PC-3 (cell line): Measurements from ENCODE around the gene DUSP28. TPM values are rescaled to one million over a fixed set of nuclear protein-coding genes. Genes with fewer than 3 reads are reported as not detected.
A peak's percentile ranks its signal among the peaks of the same experiment; 100 is the strongest.

Experiments
- ATAC-seq: fragments of 200-7000 bp; cut with Tn5 transposase; 2 replicates; pipeline ENCODE4 v1.9.1; 2020; ENCODE audit warnings: mild to moderate bottlenecking, moderate library complexity
- BruUV-seq: library from RNA; stranded (reverse); fragments of 400-500 nt; replicated peaks from 2 replicates; lab custom pipeline; 2021; lab: Mats Ljungman, UMichigan
- CTCF ChIA-PET: fragments of 300-600 bp; sonication (Branson Sonifier 250); formaldehyde crosslinking; loops from one replicate; lab custom pipeline; 2022; ENCODE audit warnings: antibody characterized with exemption; lab: Charles Lee
- POLR2A ChIA-PET: fragments of 300-600 bp; sonication (Branson Sonifier 250); formaldehyde crosslinking; loops from one replicate; lab custom pipeline; 2022; ENCODE audit warnings: antibody characterized with exemption; ENCODE audit not compliant: unreplicated experiment; lab: Charles Lee
- DNase-seq: peaks from one replicate; pipeline ENCODE4 v3.0.0-alpha.2; 2015
- H2AFZ ChIP-seq: fragments of 300-600 bp; sonication (generic); 2 replicates; pipeline ENCODE4 v1.6.0; 2016; ENCODE audit warnings: antibody characterized with exemption, low read length
- H3F3A ChIP-seq: fragments of 300-600 bp; sonication (generic); one replicate; pipeline ENCODE4 v1.6.0; 2017; ENCODE audit warnings: antibody characterized with exemption, low read length, control low read depth, mild to moderate bottlenecking; ENCODE audit not compliant: unreplicated experiment
- H3K27ac ChIP-seq: fragments of 300-600 bp; sonication (generic); 2 replicates; pipeline ENCODE4 v1.5.1; 2016; ENCODE audit warnings: mild to moderate bottlenecking, low read length
- H3K27me3 ChIP-seq: fragments of 300-600 bp; sonication (generic); 2 replicates; pipeline ENCODE4 v1.6.1; 2016; ENCODE audit warnings: low read length, mixed read lengths
- H3K36me3 ChIP-seq: fragments of 300-600 bp; sonication (generic); 2 replicates; pipeline ENCODE4 v1.6.1; 2016; ENCODE audit warnings: low read depth, mixed run types, low read length, mixed read lengths
- H3K4me1 ChIP-seq: fragments of 300-600 bp; sonication (generic); 2 replicates; pipeline ENCODE4 v1.5.1; 2016; ENCODE audit warnings: low read length; ENCODE audit not compliant: insufficient read depth
- H3K4me2 ChIP-seq: fragments of 300-600 bp; sonication (generic); 2 replicates; pipeline ENCODE4 v1.6.0; 2016; ENCODE audit warnings: low read length
- H3K4me3 ChIP-seq: fragments of 300-600 bp; sonication (generic); 2 replicates; pipeline ENCODE4 v1.5.1; 2016; ENCODE audit warnings: mild to moderate bottlenecking, low read length, mixed read lengths
- H3K79me2 ChIP-seq: fragments of 300-600 bp; sonication (generic); 2 replicates; pipeline ENCODE4 v1.6.1; 2017; ENCODE audit warnings: low read length, mixed read lengths
- H3K9ac ChIP-seq: fragments of 300-600 bp; sonication (generic); 2 replicates; pipeline ENCODE4 v1.6.0; 2016; ENCODE audit warnings: mild to moderate bottlenecking, low read length
- H3K9me2 ChIP-seq: fragments of 300-600 bp; sonication (generic); replicated peaks from 2 replicates; pipeline ENCODE4 v1.6.1; 2016; ENCODE audit warnings: mixed run types, low read length, mixed read lengths
- H3K9me3 ChIP-seq: fragments of 300-600 bp; sonication (generic); 2 replicates; pipeline ENCODE4 v1.6.1; 2016; ENCODE audit warnings: low read length, mixed read lengths
- H4K20me1 ChIP-seq: fragments of 300-600 bp; sonication (generic); 2 replicates; pipeline ENCODE4 v1.6.1; 2016; ENCODE audit warnings: low read length, mixed read lengths
- CTCF ChIP-seq: fragments of 300-600 bp; sonication (generic); conservative IDR thresholded peaks from 2 replicates; pipeline ENCODE4 v1.5.1; 2017; ENCODE audit warnings: antibody characterized with exemption, low read depth, mild to moderate bottlenecking, low read length
- EZH2 ChIP-seq: fragments of 300-600 bp; sonication (generic); IDR thresholded peaks from one replicate; pipeline ENCODE4 v1.6.1; 2017; ENCODE audit warnings: antibody characterized with exemption, mild to moderate bottlenecking, low read length; ENCODE audit not compliant: unreplicated experiment
- EZH2phosphoT487 ChIP-seq: fragments of 300-600 bp; sonication (generic); IDR thresholded peaks from 2 replicates; pipeline ENCODE4 v1.6.1; 2018; ENCODE audit warnings: mild to moderate bottlenecking, antibody characterized with exemption, low read length, borderline replicate concordance
- intact Hi-C: fragments of 100-400 bp; cut with micrococcal nuclease; formaldehyde crosslinking; loops from 2 replicates; pipeline ENCODE4 v1.9.0; 2023
- total RNA-seq: library from RNA; depleted of rRNA; stranded (reverse); fragments of >200 nt; gene quantifications from 2 replicates; pipeline ENCODE4 v1.2.3, GENCODE V29; 2014

DUSP28 gene
- total RNA-seq, 1 experiment from 2014 or later = 8.3 TPM

DNA sequence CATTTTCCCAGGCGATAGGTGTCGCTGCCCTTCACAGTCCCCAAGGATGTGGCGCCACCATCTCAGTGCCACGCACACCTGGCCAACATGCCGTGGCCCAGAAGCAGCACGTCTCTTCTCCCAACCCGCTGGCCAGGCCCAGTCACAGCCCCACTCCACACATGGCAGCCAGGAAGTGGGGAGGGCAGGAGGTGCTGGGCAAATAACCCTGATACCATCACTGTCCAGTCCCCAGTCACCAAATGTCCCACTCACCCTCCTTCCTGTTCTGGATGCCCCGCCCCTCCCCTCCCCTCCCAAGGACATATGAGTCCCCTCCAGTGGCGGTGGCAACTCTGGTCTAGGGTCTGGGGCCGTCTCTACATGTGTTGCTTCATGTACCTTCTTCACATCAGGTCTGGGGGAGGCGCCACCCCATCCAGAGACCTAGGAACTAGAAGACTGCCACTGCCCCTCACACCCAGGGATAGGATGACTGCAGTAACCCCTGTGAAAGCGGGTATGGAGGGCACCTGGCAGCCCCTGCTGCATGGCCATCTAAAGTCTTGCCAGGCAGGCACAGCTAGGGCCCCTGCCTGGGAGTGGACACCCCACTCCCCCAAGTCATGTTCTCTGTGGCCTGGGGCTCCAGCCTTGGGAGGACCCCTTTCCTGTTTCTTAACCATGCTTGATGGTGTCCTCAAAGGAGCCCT, 19.1 kb downstream of the DUSP28 start:
- DNase-seq = no peak
- Histone ChIP-seq H3K9me3 (no peaks in the 10 kb centered on the region), H3K4me2 (peak overlapping the region; percentile 79), H2AFZ (no peak overlapping the region), H3K4me3 (peak overlapping the region; percentile 48; the same call in 1 of the 2 replicates), H3K27me3 (no peaks in the 10 kb centered on the region), H3K9ac (0 out of 2 replicates have a peak overlapping the region, but pooled peaks have one; percentile 55), H3K9me2 (no peaks in the 10 kb centered on the region), H4K20me1 (no peaks in the 10 kb centered on the region; the same call in 1 of the 2 replicates), H3F3A (peaks cover 7% of the 10 kb centered on the region), H3K27ac (peak overlapping the region; percentile 91), H3K79me2 (peaks cover 53% of the 10 kb centered on the region), H3K36me3 (peaks cover 4% of the 10 kb centered on the region; the same call in 1 of the 2 replicates), H3K4me1 (peaks cover 47% of the 10 kb centered on the region)
- no TSS peak for BruUV-seq
- intact Hi-C loops = no loop called here
- TF ChIP-seq EZH2phosphoT487 = no peak
- no peak for TF ChIP-seq CTCF
- TF ChIP-seq EZH2 = no peak
- CTCF ChIA-PET = interaction anchor here (1.6 to 2.7 kb wide), 2 partner anchors 13 to 65 kb away, joined by 10 to 31 read pairs; no protein-coding TSS in a partner anchor
- ATAC-seq = no peak
- POLR2A ChIA-PET = interaction anchor here (1.4 kb wide), 1 partner anchor 14 kb away, joined by 8 read pairs; no protein-coding TSS in a partner anchor

DNA sequence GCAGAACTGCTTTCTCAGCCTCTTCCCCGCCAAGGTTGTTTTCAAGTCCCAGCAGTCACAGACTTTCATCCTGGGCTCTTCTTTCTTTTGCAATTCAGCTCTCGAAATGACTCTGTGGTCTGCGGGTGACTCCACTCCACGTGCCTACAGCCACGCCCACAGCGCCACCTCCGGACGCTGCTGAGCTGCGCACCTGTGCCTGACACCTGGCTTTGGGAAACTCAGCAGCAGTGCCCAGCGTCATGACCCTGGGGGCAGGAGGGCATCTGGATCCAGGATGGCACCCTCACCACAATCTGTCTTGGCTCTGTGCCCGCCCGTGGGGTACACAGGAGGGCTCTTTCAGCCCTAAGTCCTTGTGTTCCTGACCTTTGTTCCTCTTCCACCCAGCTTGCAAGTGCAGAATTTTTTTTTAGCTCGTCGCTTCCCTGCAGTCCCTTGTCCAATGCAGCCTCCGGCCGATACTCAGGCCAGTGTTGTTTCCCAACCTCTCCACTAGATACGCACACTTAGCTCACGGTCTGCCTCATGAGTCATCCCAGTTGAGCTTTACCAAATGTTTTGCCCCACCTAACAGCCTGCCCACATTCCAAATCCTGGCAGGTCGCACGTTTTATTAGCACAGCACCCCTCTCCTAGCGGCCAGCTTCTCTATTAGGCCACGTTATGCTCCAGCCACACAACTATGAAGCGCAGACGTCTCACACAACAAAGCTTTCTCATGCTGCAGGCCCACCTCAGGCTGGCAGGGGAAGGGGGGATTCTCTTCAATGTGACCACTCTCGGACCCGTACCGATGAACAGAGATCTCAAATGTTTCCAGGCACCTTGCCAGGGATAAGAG, 19.8 kb downstream of the DUSP28 start:
- peaks cover 4% of the 10 kb centered on the region; the same call in 1 of the 2 replicates for H3K36me3 ChIP-seq
- ATAC-seq = peak; percentile 92
- intact Hi-C loops = loop anchor here (1.0 kb wide), 1 partner anchor 19 kb away; no protein-coding TSS in a partner anchor
- H3F3A ChIP-seq = peaks cover 7% of the 10 kb centered on the region
- peak overlapping the region; percentile 55 for H3K9ac ChIP-seq
- peak; percentile 93 for DNase-seq
- no peaks in the 10 kb centered on the region for H3K27me3 ChIP-seq
- peak overlapping the region; percentile 25; the same call in 1 of the 2 replicates for H2AFZ ChIP-seq
- no peaks in the 10 kb centered on the region; the same call in 1 of the 2 replicates for H4K20me1 ChIP-seq
- no TSS peak for BruUV-seq
- H3K27ac ChIP-seq = peak overlapping the region; percentile 91
- CTCF ChIA-PET = interaction anchor here (0.5 to 2.7 kb wide), 3 partner anchors 11 to 66 kb away, joined by 8 to 31 read pairs (median 10); no protein-coding TSS in a partner anchor
- H3K9me2 ChIP-seq = no peaks in the 10 kb centered on the region
- H3K4me2 ChIP-seq = peak overlapping the region; percentile 79
- POLR2A ChIA-PET = interaction anchor here (0.6 to 1.4 kb wide), 3 partner anchors 12 to 19 kb away, joined by 3 to 10 read pairs (median 8); partner anchors contain the start of gene RNPEPL1
- TF ChIP-seq CTCF (peak; percentile 57), EZH2phosphoT487 (no peak), EZH2 (no peak)
- peaks cover 60% of the 10 kb centered on the region for H3K79me2 ChIP-seq
- peak overlapping the region; percentile 48; the same call in 1 of the 2 replicates for H3K4me3 ChIP-seq
- H3K4me1 ChIP-seq = peaks cover 52% of the 10 kb centered on the region
- H3K9me3 ChIP-seq = no peaks in the 10 kb centered on the region
